NCI-H69 (cell line): ENCODE results near the gene RASAL2.

ENCODE experiments used
- DNase-seq: peaks from one replicate; lab custom pipeline; 2025; lab: John Stamatoyannopoulos, UW

The RASAL2 gene

GRCh38 chr1:178093951-178094738 lies at the start of gene RASAL2:
Gene RASAL2 (plus strand): TSS chr1:178094104. CDS start chr1:178094493, 389 bp downstream.
- DNase-seq: peak; percentile 77

- no peak for DNase-seq
Observed at GRCh38 chr1:178046591-178047270, 47.2 kb upstream of the RASAL2 start.

GRCh38 chr1:178047403-178048093 lies 46.4 kb upstream of the RASAL2 start:
- DNase-seq: no peak

- no peak for DNase-seq
Observed at GRCh38 chr1:178048426-178048825, 45.5 kb upstream of the RASAL2 start.

- no peak for DNase-seq
Observed at GRCh38 chr1:178048883-178049282, 45.0 kb upstream of the RASAL2 start.

GRCh38 chr1:178050084-178050483 lies 43.8 kb upstream of the RASAL2 start:
- no peak for DNase-seq

GRCh38 chr1:178051071-178051470 lies 42.8 kb upstream of the RASAL2 start:
- no peak for DNase-seq

- DNase-seq: peak; percentile 79
Observed at GRCh38 chr1:178052650-178053461, 41.0 kb upstream of the RASAL2 start.

- no peak for DNase-seq
Observed at GRCh38 chr1:178055093-178055492, 38.8 kb upstream of the RASAL2 start.

- peak; percentile 33 for DNase-seq
Observed at GRCh38 chr1:178055779-178056471, 38.0 kb upstream of the RASAL2 start.

- no peak for DNase-seq
Observed at GRCh38 chr1:178057141-178057765, 36.7 kb upstream of the RASAL2 start.

GRCh38 chr1:178057912-178058534 lies 35.9 kb upstream of the RASAL2 start:
- DNase-seq: peak; percentile 68

GRCh38 chr1:178060789-178061556 lies 32.9 kb upstream of the RASAL2 start:
- DNase-seq: peak; percentile 18

- DNase-seq: no peak
Observed at GRCh38 chr1:178061620-178062019, 32.3 kb upstream of the RASAL2 start.

GRCh38 chr1:178064191-178064821 lies 29.6 kb upstream of the RASAL2 start:
- DNase-seq: no peak

- DNase-seq: no peak
Observed at GRCh38 chr1:178065250-178065649, 28.7 kb upstream of the RASAL2 start.

- no peak for DNase-seq
Observed at GRCh38 chr1:178066296-178066907, 27.5 kb upstream of the RASAL2 start.

GRCh38 chr1:178066908-178067614 lies 26.8 kb upstream of the RASAL2 start:
- DNase-seq: no peak
